Smooth muscle cell (in vitro differentiated cells): Measurements from ENCODE around the gene FERD3L. TPM values are rescaled to one million over a fixed set of nuclear protein-coding genes. Genes with fewer than 3 reads are reported as not detected.
A peak's percentile ranks its signal among the peaks of the same experiment; 100 is the strongest.

Experiments
- DNase-seq: peaks from one replicate; lab custom pipeline; 2025; ENCODE audit not compliant: unreplicated experiment; lab: John Stamatoyannopoulos, UW
- H2AFZ ChIP-seq: fragments of 200-600 bp; sonication (generic); 2 replicates; pipeline ENCODE4 v1.6.0; 2016; ENCODE audit warnings: antibody characterized with exemption, low read depth, mild to moderate bottlenecking
- H3F3A ChIP-seq: fragments of 200-600 bp; sonication (generic); 2 replicates; pipeline ENCODE4 v1.6.0; 2017; ENCODE audit warnings: antibody characterized with exemption, low read depth
- H3K27ac ChIP-seq: fragments of 200-600 bp; sonication (generic); 2 replicates; pipeline ENCODE4 v1.5.1; 2016; ENCODE audit warnings: low read depth, mild to moderate bottlenecking
- H3K27me3 ChIP-seq: fragments of 200-600 bp; sonication (generic); 2 replicates; pipeline ENCODE4 v1.6.1; 2016; ENCODE audit warnings: low read depth, mild to moderate bottlenecking
- H3K36me3 ChIP-seq: fragments of 200-600 bp; sonication (generic); 2 replicates; pipeline ENCODE4 v1.5.1; 2016; ENCODE audit warnings: low read depth
- H3K4me1 ChIP-seq: fragments of 200-600 bp; sonication (generic); 2 replicates; pipeline ENCODE4 v1.5.1; 2016; ENCODE audit warnings: low read depth
- H3K4me2 ChIP-seq: fragments of 200-600 bp; sonication (generic); 2 replicates; pipeline ENCODE4 v1.6.0; 2016; ENCODE audit warnings: mild to moderate bottlenecking
- H3K4me3 ChIP-seq: fragments of 200-600 bp; sonication (generic); 2 replicates; pipeline ENCODE4 v1.5.1; 2016; ENCODE audit warnings: mild to moderate bottlenecking
- H3K79me2 ChIP-seq: fragments of 200-600 bp; sonication (generic); 2 replicates; pipeline ENCODE4 v1.6.0; 2016; ENCODE audit warnings: low read depth, mild to moderate bottlenecking
- H3K9ac ChIP-seq: fragments of 200-600 bp; sonication (generic); 2 replicates; pipeline ENCODE4 v1.6.0; 2016; ENCODE audit warnings: low read depth
- H3K9me3 ChIP-seq: fragments of 200-600 bp; sonication (generic); replicated peaks from 2 replicates; pipeline ENCODE4 v1.5.1; 2016; ENCODE audit warnings: low read depth
- H4K20me1 ChIP-seq: fragments of 200-600 bp; sonication (generic); 2 replicates; pipeline ENCODE4 v1.6.0; 2016; ENCODE audit warnings: low read depth
- WGBS: methylation state at CpG from one replicate; pipeline ENCODE4 v1.1.7; 2016; ENCODE audit warnings: low lambda C conversion rate; 5-methylcytosine and 5-hydroxymethylcytosine counted together
- polyA plus RNA-seq: library from polyadenylated mRNA; unstranded; fragments of >200 nt; fragmentation: Nextera tagmentation; extraction: Ambion mirVana; gene quantifications from 2 replicates; pipeline ENCODE4 v1.2.1, GENCODE V29; 2016
- total RNA-seq: library from RNA; depleted of rRNA; stranded (reverse); fragments of >200 nt; gene quantifications from 2 replicates; pipeline ENCODE4 v1.2.3, GENCODE V29; 2014
- TF ChIP-seq, protein P1 (sequence below): fragments of 200-600 bp; sonication (generic); IDR thresholded peaks from 2 replicates; pipeline ENCODE4 v1.5.1; 2017; ENCODE audit warnings: borderline replicate concordance, mild to moderate bottlenecking, antibody characterized with exemption; ENCODE audit not compliant: insufficient read depth, poor library complexity, severe bottlenecking

The FERD3L gene
- total and polyA plus RNA-seq, 2 experiments from 2014 or later, result not detected

DNA sequence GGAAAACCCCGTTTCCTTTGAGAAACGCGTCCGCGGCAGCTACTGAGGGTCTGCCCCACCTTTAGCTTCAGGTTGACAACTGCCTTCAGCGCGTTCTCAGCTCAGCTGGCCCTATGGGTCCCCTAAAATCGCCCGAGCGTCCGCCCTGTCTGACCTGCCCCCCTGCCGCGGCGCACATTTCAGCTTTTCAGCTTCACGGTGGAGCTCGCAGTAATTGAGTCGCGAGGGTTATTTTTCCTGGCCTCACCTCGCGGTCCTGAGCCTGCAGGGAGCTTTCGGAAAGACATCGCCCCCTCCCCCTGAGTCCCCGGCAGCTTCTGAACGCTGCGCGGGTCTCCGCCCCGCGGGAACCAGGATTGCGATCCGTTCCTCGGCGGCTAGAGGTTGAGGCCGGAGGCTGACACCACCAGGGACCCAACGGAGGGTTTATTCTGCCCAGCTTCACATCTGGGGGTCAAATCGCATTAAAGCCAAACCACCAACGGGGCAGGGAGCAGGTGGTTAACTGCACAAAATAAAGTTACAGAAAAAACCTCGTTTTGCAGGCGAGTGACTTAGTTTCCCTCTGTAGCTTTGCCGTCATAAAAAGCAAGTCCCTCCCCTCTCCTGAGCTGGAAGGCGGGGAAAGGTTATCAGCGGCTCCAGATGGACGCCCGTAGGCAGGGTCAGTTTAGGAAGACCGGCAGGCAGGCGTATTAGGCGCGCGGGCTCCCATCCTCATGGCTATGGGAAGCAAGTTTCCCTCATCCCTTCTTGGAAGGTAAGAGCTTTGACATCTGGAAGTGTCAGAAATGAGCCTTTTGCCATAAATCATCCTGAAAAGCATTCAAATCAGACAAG is 38.8 kb downstream of the FERD3L start:
- peaks cover 24% of the 10 kb centered on the region for H3K4me1 ChIP-seq
- H3K79me2 ChIP-seq, result peaks cover 4% of the 10 kb centered on the region
- 8% methylated on average over 49 of the region's 49 CpGs for WGBS
- DNase-seq, result no peak
- H3K4me3 ChIP-seq, result peak overlapping the region; percentile 64
- H3K9me3 ChIP-seq, result no peaks in the 10 kb centered on the region
- H4K20me1 ChIP-seq, result peaks cover 2% of the 10 kb centered on the region
- H3K27ac ChIP-seq, result no peak overlapping the region
- H3K36me3 ChIP-seq, result no peaks in the 10 kb centered on the region
- H3F3A ChIP-seq, result peaks cover 7% of the 10 kb centered on the region
- peaks cover 12% of the 10 kb centered on the region for H3K27me3 ChIP-seq
- H3K9ac ChIP-seq, result peak overlapping the region; percentile 33
- TF ChIP-seq, protein P1, sequence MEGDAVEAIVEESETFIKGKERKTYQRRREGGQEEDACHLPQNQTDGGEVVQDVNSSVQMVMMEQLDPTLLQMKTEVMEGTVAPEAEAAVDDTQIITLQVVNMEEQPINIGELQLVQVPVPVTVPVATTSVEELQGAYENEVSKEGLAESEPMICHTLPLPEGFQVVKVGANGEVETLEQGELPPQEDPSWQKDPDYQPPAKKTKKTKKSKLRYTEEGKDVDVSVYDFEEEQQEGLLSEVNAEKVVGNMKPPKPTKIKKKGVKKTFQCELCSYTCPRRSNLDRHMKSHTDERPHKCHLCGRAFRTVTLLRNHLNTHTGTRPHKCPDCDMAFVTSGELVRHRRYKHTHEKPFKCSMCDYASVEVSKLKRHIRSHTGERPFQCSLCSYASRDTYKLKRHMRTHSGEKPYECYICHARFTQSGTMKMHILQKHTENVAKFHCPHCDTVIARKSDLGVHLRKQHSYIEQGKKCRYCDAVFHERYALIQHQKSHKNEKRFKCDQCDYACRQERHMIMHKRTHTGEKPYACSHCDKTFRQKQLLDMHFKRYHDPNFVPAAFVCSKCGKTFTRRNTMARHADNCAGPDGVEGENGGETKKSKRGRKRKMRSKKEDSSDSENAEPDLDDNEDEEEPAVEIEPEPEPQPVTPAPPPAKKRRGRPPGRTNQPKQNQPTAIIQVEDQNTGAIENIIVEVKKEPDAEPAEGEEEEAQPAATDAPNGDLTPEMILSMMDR, result no peak
- peak overlapping the region; percentile 87 for H3K4me2 ChIP-seq
- H2AFZ ChIP-seq, result peak overlapping the region; percentile 81

DNA sequence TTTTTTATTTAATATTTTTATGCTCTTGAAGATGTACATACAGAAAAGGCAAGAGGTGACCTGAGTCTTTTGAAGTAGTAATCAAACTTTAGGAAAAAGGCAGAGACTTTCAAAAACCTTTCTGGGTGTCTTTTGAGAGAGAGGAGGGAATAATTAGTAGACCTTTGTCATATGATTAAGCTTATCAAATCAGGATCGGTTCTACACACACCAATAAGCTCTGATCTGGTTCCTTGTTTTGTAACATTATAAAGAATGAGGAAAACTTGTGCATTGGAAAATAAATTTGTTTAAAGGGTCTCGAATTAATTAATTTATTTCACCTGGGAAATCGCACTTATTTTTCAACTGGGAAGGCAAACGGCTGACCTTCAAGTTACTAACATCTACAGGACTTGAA is 39.7 kb downstream of the FERD3L start:
- Histone ChIP-seq H3K4me2 (peak overlapping the region; percentile 87), H3K4me3 (no peak overlapping the region), H2AFZ (no peak overlapping the region), H3F3A (peaks cover 7% of the 10 kb centered on the region), H4K20me1 (no peaks in the 10 kb centered on the region), H3K9ac (no peak overlapping the region), H3K79me2 (peaks cover 4% of the 10 kb centered on the region), H3K27ac (no peak overlapping the region), H3K4me1 (peaks cover 20% of the 10 kb centered on the region), H3K36me3 (no peaks in the 10 kb centered on the region), H3K9me3 (no peaks in the 10 kb centered on the region), H3K27me3 (peaks cover 12% of the 10 kb centered on the region)
- TF ChIP-seq, protein P1, result no peak
- WGBS, result 48% methylated on average over 4 of the region's 4 CpGs
- no peak for DNase-seq

DNA sequence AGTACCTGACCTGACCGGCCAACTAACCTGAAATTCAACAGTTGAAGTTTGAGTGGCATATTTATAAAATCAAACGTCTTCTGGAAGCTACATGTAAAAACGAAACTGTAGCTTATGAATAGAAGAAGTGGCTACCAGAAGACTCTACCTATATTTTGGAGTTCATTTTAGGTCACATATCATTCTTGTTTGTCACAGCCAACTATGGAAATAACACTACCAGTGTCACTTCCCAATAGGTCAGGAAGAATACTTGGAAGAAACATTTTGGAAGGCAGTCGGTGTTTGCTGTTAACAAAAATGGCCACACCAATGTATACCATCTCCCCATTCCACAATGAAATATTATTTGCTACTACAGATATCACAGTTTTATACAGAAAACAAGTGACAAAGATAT is 40.4 kb downstream of the FERD3L start:
- Histone ChIP-seq H3K4me3 (no peak overlapping the region), H3K4me2 (no peak overlapping the region), H3F3A (peaks cover 7% of the 10 kb centered on the region), H3K79me2 (peaks cover 4% of the 10 kb centered on the region), H2AFZ (no peak overlapping the region), H3K9me3 (no peaks in the 10 kb centered on the region), H3K27me3 (peaks cover 12% of the 10 kb centered on the region), H3K4me1 (peaks cover 20% of the 10 kb centered on the region), H3K9ac (no peak overlapping the region), H3K27ac (no peak overlapping the region), H4K20me1 (no peaks in the 10 kb centered on the region), H3K36me3 (no peaks in the 10 kb centered on the region)
- no peak for DNase-seq
- TF ChIP-seq, protein P1, result no peak
- WGBS, result 91% methylated on average over 4 of the region's 4 CpGs
